Astrocyte (in vitro differentiated cells and primary cell): Measurements from ENCODE around the gene IBA57. TPM values are rescaled to one million over a fixed set of nuclear protein-coding genes. Genes with fewer than 3 reads are reported as not detected.

Experiments
- DNase-seq: peaks from one replicate; pipeline ENCODE4 v3.0.0-alpha.2; 2010; ENCODE audit warnings: low read depth
- FAIRE-seq: peaks from 2 replicates; lab custom pipeline; 2011; peaks lifted over from hg19 to GRCh38; lab: Jason Lieb, UNC
- H2AFZ ChIP-seq: 2 replicates; pipeline ENCODE4 v1.6.0; 2012; ENCODE audit warnings: low read depth, low read length, inconsistent platforms
- H3K27ac ChIP-seq: 2 replicates; pipeline ENCODE4 v1.5.1; 2011; ENCODE audit warnings: low read depth, low read length, inconsistent platforms
- H3K27me3 ChIP-seq: 2 replicates; pipeline ENCODE4 v1.6.0; 2011; ENCODE audit warnings: low read length, inconsistent platforms; ENCODE audit not compliant: insufficient read depth
- H3K36me3 ChIP-seq: 2 replicates; pipeline ENCODE4 v1.5.1; 2011; ENCODE audit warnings: low read length, inconsistent platforms; ENCODE audit not compliant: insufficient read depth
- H3K4me1 ChIP-seq: 2 replicates; pipeline ENCODE4 v1.5.1; 2011; ENCODE audit warnings: low read length, inconsistent platforms; ENCODE audit not compliant: insufficient read depth
- H3K4me2 ChIP-seq: 2 replicates; pipeline ENCODE4 v1.6.0; 2012; ENCODE audit warnings: low read length, inconsistent platforms
- H3K4me3 ChIP-seq: 2 replicates; pipeline ENCODE4 v1.5.1; 2011; ENCODE audit warnings: low read depth, mild to moderate bottlenecking, low read length, inconsistent platforms; ENCODE audit not compliant: insufficient read depth
- H3K79me2 ChIP-seq: 2 replicates; pipeline ENCODE4 v1.6.0; 2012; ENCODE audit warnings: mild to moderate bottlenecking, low read length, inconsistent platforms; ENCODE audit not compliant: insufficient read depth
- H3K9ac ChIP-seq: 2 replicates; pipeline ENCODE4 v1.6.0; 2012; ENCODE audit warnings: mild to moderate bottlenecking, low read length, inconsistent platforms
- H3K9me3 ChIP-seq: 2 replicates; pipeline ENCODE4 v1.5.1; 2012; ENCODE audit warnings: low read depth, mild to moderate bottlenecking, low read length, inconsistent platforms; ENCODE audit not compliant: insufficient read depth
- H4K20me1 ChIP-seq: 2 replicates; pipeline ENCODE4 v1.6.0; 2012; ENCODE audit warnings: low read length, inconsistent platforms; ENCODE audit not compliant: insufficient read depth
- H3K27ac Mint-ChIP-seq: one replicate; pipeline ENCODE4 v1.8.0; 2021; ENCODE audit warnings: mild to moderate bottlenecking, mixed read lengths; ENCODE audit not compliant: unreplicated experiment
- H3K27me3 Mint-ChIP-seq: one replicate; pipeline ENCODE4 v1.8.0; 2021; ENCODE audit warnings: low read depth, mixed read lengths; ENCODE audit not compliant: unreplicated experiment
- H3K36me3 Mint-ChIP-seq: one replicate; pipeline ENCODE4 v1.8.0; 2021; ENCODE audit warnings: low read depth, mixed read lengths; ENCODE audit not compliant: unreplicated experiment
- H3K4me1 Mint-ChIP-seq: one replicate; pipeline ENCODE4 v1.8.0; 2021; ENCODE audit warnings: low read depth, mixed read lengths; ENCODE audit not compliant: unreplicated experiment
- H3K4me3 Mint-ChIP-seq: one replicate; pipeline ENCODE4 v1.8.0; 2021; ENCODE audit warnings: mild to moderate bottlenecking, moderate library complexity, mixed read lengths; ENCODE audit not compliant: unreplicated experiment
- H3K9me3 Mint-ChIP-seq: one replicate; pipeline ENCODE4 v1.8.0; 2021; ENCODE audit warnings: mild to moderate bottlenecking, mixed read lengths; ENCODE audit not compliant: unreplicated experiment
- EZH2 ChIP-seq: IDR thresholded peaks from 2 replicates; pipeline ENCODE4 v1.6.1; 2012; ENCODE audit warnings: mild to moderate bottlenecking, low read length, inconsistent platforms; ENCODE audit not compliant: insufficient read depth
- total RNA-seq: library from RNA; stranded (reverse); gene quantifications from 2 replicates; pipeline ENCODE4 v1.2.1, GENCODE V29; 2021
- TF ChIP-seq, protein P1 (sequence below): IDR thresholded peaks from 2 replicates; pipeline ENCODE4 v1.5.1; 2011; ENCODE audit warnings: low read depth, mild to moderate bottlenecking, inconsistent platforms, low read length, moderate library complexity; ENCODE audit not compliant: insufficient read depth

IBA57 gene
- total RNA-seq, 1 donor from 2014 or later, result 4.9 TPM

DNA sequence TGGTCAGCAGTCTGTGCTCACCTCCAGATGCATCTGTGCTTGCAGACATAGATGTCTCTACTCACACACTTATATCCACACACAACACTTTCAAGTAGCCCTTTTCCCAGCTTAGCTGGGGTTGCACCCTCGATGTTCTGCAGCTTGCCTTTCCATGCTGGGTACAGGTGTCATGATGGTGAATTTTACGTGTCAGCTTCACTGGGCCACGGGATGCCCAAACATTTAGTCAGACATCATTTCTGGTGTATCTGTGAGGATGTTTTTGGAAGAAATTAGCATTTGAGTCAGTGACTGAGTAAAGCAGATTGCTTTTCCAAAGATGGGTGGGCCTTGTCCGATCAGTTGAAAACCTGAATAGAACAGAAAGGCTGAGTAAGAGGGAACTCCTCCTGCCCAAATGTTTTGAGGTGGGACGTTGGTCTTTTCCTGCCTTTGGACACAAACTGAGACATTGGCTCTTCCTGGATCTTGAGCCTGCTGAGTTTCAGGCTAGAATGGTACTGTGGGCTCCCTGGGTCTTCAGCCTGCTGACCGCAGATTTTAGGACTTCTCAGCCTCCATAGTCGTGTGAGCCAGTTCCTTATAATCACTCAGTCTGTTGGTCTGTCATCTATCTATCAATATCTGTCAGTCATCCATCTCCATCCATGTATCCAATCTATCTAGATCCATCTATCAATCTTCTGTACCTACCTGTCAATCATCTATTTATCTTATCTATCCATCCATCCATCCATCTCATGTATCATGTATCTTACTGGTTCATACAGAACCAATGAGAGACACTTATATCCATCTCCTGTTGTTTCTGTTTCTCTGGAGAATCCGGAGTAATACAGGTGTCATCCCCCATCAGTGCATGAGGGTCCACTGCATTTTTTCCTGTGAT, 29.6 kb downstream of the IBA57 start:
- no peak overlapping the region for H3K4me3 ChIP-seq
- no peak overlapping the region for H3K4me2 ChIP-seq
- no peaks in the 10 kb centered on the region for H3K79me2 ChIP-seq
- Mint-ChIP-seq H3K4me3 (no peak overlapping the region), H3K9me3 (peaks cover 20% of the 10 kb centered on the region), H3K27ac (no peak overlapping the region), H3K4me1 (no peaks in the 10 kb centered on the region), H3K27me3 (peaks cover 5% of the 10 kb centered on the region), H3K36me3 (peaks cover 14% of the 10 kb centered on the region)
- no peak overlapping the region for H3K27ac ChIP-seq
- no peaks in the 10 kb centered on the region for H3K4me1 ChIP-seq
- H3K27me3 ChIP-seq, result no peaks in the 10 kb centered on the region
- H3K9ac ChIP-seq, result no peak overlapping the region
- H3K9me3 ChIP-seq, result no peaks in the 10 kb centered on the region
- H2AFZ ChIP-seq, result no peak overlapping the region
- no peaks in the 10 kb centered on the region for H4K20me1 ChIP-seq
- no peaks in the 10 kb centered on the region for H3K36me3 ChIP-seq
- TF ChIP-seq, protein P1, sequence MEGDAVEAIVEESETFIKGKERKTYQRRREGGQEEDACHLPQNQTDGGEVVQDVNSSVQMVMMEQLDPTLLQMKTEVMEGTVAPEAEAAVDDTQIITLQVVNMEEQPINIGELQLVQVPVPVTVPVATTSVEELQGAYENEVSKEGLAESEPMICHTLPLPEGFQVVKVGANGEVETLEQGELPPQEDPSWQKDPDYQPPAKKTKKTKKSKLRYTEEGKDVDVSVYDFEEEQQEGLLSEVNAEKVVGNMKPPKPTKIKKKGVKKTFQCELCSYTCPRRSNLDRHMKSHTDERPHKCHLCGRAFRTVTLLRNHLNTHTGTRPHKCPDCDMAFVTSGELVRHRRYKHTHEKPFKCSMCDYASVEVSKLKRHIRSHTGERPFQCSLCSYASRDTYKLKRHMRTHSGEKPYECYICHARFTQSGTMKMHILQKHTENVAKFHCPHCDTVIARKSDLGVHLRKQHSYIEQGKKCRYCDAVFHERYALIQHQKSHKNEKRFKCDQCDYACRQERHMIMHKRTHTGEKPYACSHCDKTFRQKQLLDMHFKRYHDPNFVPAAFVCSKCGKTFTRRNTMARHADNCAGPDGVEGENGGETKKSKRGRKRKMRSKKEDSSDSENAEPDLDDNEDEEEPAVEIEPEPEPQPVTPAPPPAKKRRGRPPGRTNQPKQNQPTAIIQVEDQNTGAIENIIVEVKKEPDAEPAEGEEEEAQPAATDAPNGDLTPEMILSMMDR, result no peak
- TF ChIP-seq EZH2, result no peak
- FAIRE-seq (no peak), DNase-seq (no peak)

DNA sequence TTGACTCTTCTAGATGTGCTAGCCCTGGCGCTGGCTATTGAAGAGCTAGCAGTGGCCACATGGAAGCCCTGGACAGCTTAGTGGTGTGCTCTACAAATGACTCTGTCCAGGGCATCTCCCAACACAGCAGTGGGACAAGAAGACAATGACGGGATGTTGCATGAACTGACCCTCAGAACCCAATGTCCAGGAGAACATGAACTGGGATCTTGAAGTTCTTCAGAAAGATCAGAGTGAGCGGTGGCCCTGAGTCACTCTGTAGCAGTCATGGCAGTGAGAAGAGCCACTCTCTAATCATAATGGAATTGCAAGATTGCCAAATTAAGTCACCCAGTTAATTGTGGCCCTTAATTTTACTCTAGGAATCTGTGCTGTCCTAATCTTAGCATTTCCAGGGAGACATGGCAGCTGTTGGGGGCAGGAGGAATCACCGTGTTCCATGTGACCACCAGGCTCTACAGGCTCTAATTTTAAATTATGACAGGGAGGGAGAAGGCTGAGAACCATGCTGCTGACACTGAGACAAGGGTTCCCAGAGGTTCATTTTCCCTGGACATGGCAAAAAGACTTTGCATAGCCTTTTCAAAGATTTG, 32.0 kb downstream of the IBA57 start:
- H3K4me3 Mint-ChIP-seq, result no peak overlapping the region
- peaks cover 26% of the 10 kb centered on the region for H3K9me3 Mint-ChIP-seq
- Histone ChIP-seq H3K4me2 (no peak overlapping the region), H3K36me3 (no peaks in the 10 kb centered on the region), H3K79me2 (no peaks in the 10 kb centered on the region), H3K27me3 (no peaks in the 10 kb centered on the region), H3K4me1 (no peaks in the 10 kb centered on the region), H3K4me3 (no peak overlapping the region), H4K20me1 (no peaks in the 10 kb centered on the region), H3K9me3 (no peaks in the 10 kb centered on the region), H3K9ac (no peak overlapping the region), H2AFZ (no peak overlapping the region), H3K27ac (no peak overlapping the region)
- TF ChIP-seq EZH2, result no peak
- TF ChIP-seq, protein P1, result no peak
- H3K36me3 Mint-ChIP-seq, result peaks cover 20% of the 10 kb centered on the region
- no peak for FAIRE-seq
- H3K27ac Mint-ChIP-seq, result no peak overlapping the region
- no peaks in the 10 kb centered on the region for H3K4me1 Mint-ChIP-seq
- H3K27me3 Mint-ChIP-seq, result peaks cover 2% of the 10 kb centered on the region
- DNase-seq, result no peak
